Activated CD4-positive, alpha-beta T cell treated with anti-CD3 and anti-CD28 coated beads, Interleukin-2, amount 50 U/mL, for 1 hour (primary cell): ENCODE measurements around the gene POLR2E.

Experiments used
- DNase-seq: peaks from one replicate; pipeline ENCODE4 v3.0.0-alpha.2; 2020

POLR2E gene

GRCh38 chr19:1109697-1110671 lies 14.8 kb upstream of the POLR2E start:
- DNase-seq, result no peak

GRCh38 chr19:1109032-1109551 lies 13.9 kb upstream of the POLR2E start:
- no peak for DNase-seq

- no peak for DNase-seq
Measured at GRCh38 chr19:1108291-1109031, 13.3 kb upstream of the POLR2E start.

- DNase-seq, result no peak
Measured at GRCh38 chr19:1107661-1108261, 12.6 kb upstream of the POLR2E start.

- no peak for DNase-seq
Measured at GRCh38 chr19:1106841-1107660, 11.9 kb upstream of the POLR2E start.

- DNase-seq, result no peak
Measured at GRCh38 chr19:1105873-1106840, 11.0 kb upstream of the POLR2E start.

GRCh38 chr19:1105008-1105872 lies 10.1 kb upstream of the POLR2E start:
- no peak for DNase-seq

GRCh38 chr19:1104311-1105007 lies 9.3 kb upstream of the POLR2E start:
- DNase-seq, result peak; percentile 66

GRCh38 chr19:1103708-1104310 lies 8.6 kb upstream of the POLR2E start, which contains the start of gene GPX4:
Gene GPX4, plus strand, starts transcription at chr19:1103994. Its CDS starts 50 bp downstream, at chr19:1104044.
- peak; percentile 99 for DNase-seq

- no peak for DNase-seq
Measured at GRCh38 chr19:1103132-1103707, 8.0 kb upstream of the POLR2E start.

- no peak for DNase-seq
Measured at GRCh38 chr19:1102407-1103131, 7.4 kb upstream of the POLR2E start.

GRCh38 chr19:1101337-1101698 lies 6.1 kb upstream of the POLR2E start:
- DNase-seq, result no peak

- DNase-seq, result no peak
Measured at GRCh38 chr19:1098177-1099051, 3.2 kb upstream of the POLR2E start.

GRCh38 chr19:1097810-1098176 lies 2.6 kb upstream of the POLR2E start:
- no peak for DNase-seq

GRCh38 chr19:1094655-1094977 lies 559 bp downstream of the POLR2E start:
- DNase-seq, result no peak

GRCh38 chr19:1093811-1094553 lies 1.2 kb downstream of the POLR2E start:
- no peak for DNase-seq
